ENCODE results near the gene ZNF423.

Gene ZNF423

GRCh38 chr16:49622421-49623402 is 233.2 kb downstream of the ZNF423 start:
- DNase-seq (ENCODE audit: low read depth) = no peak

DNA sequence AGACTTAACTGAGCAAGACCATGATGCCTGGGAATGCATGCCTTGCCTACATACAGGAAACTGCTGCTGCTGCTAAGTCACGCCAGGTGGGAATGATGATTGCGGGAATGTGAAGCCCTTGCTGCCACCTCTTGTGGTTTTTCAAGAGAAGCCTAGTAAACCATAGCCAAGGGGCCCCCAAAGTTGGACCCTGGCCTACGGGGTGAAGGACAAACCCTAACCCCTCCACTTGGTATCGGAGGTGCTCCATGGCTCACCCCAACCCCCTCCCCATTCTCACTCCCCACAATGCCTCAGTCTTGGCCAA is 233.9 kb downstream of the ZNF423 start:
- no peak for DNase-seq (ENCODE audit: low read depth)

DNA sequence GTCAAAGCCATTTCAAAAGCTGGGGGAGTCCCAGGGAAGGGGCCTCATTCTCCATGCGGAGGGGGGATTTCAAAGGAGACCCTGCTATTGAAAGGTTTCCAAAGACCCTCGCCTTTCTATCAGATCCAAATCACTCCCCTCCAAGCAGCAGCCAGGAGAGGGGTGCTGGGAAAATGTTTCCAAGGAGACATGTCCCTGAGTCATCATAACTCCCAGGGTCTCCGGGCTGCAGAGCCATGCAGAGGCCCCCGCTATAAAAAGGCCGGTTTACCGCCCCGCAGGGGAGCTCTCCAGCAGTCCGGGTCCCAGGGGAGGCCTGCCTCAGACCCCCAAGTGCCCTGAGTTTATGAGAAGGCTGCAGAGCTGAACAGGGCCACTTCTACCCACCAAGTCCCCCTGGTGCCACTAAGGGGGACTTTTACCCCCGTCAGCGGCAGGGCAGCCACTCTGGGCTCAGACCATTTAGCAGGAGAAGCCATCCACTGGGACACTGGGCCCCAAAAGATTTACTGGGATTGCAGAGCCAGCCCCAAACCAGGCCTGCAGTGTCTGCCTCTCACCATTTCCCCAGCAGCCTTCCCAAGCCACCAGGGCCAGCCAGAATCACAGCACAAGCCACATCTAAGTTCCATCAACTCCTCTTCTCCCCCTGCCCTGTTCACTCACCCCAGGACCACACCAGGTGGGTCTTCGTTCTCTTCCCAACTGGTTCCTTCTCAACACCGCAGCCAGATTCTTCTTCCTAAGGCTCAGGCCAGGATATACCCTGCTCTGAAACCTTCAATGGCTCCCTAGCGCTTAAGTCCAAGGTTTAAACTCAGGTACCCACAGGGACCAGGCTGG is 234.4 kb downstream of the ZNF423 start:
- DNase-seq (ENCODE audit: low read depth) = no peak

GRCh38 chr16:49620869-49621240 is 235.1 kb downstream of the ZNF423 start:
- no peak for DNase-seq (ENCODE audit: low read depth)

- DNase-seq (ENCODE audit: low read depth) = peak; percentile 61
Measured at GRCh38 chr16:49620158-49620868, 235.6 kb downstream of the ZNF423 start.

GRCh38 chr16:49619811-49620157 is 236.1 kb downstream of the ZNF423 start:
- DNase-seq (ENCODE audit: low read depth) = no peak

DNA sequence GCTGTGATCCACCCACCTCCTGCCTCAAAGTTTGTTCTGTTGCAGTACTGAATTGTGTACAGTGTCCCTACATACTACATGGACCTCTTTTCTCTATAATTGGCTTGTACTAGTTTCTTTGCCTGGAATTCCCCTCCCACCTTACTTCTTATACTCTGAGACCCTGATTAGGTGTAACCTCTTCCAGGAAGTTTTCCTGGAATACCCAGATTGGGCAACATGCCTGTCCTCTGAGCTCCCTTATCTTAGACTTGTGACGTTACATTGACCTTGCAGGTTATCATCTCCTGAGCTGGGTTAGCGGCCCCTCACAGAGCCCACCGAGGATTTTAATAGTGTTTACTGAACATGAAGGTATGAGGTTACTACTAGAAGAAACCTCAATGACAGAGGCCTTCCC is 237.0 kb downstream of the ZNF423 start:
- no peak for DNase-seq (ENCODE audit: low read depth)

GRCh38 chr16:49617710-49618330 is 238.1 kb downstream of the ZNF423 start:
- no peak for DNase-seq (ENCODE audit: low read depth)

- no peak for DNase-seq (ENCODE audit: low read depth)
Measured at GRCh38 chr16:49617016-49617629, 238.8 kb downstream of the ZNF423 start.

DNA sequence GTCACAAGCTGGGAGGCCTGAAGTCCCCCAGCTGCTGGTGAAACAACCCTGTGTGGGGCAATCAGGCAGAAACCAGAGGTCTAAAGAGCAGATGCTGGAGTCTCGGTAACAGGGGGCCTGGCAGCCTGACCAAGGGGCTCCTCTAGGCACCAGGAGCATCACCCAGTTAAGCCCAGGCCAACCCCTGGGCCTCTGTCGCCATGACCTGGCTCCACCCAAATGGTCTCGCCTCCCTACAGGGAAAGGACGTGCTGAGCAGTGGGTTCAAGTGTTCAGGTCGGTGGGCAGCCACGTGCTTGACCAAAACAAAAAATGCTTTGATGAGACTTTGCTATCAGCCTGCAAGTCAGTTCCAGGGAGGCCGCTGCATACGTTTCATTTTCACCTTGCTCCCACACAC is 240.3 kb downstream of the ZNF423 start:
- no peak for DNase-seq (ENCODE audit: low read depth)

DNA sequence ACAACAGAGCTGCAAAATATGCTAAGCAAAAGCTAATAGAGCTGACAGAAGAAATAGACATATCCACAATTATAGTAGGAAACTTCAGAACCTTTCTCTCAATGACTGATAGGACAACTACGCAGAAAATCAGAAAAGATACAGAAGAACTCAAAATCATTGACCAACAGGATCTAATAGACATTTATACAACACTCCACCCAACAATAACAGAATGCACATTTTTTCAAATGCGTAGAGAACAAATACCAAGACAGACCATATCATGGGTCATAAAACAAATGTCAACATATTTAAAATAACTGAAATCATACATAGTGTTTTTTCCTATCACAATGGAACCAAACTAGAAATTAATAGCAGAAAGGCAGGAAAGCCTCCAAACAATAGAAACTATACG is 244.9 kb downstream of the ZNF423 start:
- no peak for DNase-seq (ENCODE audit: low read depth)

- DNase-seq (ENCODE audit: low read depth) = peak; percentile 64
Measured at GRCh38 chr16:49608779-49609178, 247.1 kb downstream of the ZNF423 start.

- no peak for DNase-seq (ENCODE audit: low read depth)
Measured at GRCh38 chr16:49608098-49608497, 247.8 kb downstream of the ZNF423 start.

GRCh38 chr16:49605536-49606254 is 250.2 kb downstream of the ZNF423 start:
- DNase-seq (ENCODE audit: low read depth) = no peak

GRCh38 chr16:49604602-49605001 is 251.3 kb downstream of the ZNF423 start:
- DNase-seq (ENCODE audit: low read depth) = no peak

GRCh38 chr16:49603956-49604355 is 252.0 kb downstream of the ZNF423 start:
- DNase-seq (ENCODE audit: low read depth) = no peak

DNA sequence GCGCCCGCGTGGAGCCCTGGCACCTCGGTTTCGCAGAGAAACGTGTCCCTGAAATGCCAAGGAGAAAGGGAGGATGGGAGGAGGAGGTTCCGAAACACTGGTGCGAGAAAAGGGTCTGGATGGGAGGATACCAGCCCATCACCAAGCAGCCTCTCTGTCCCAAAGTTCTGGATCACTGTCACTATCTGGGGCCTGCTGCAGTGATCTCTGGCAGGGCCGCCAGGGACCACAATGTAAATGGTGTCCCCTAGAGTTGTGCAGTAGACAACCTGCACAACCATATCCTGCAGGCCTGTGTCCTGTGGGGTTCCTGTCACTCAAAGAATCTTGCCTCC is 253.0 kb downstream of the ZNF423 start:
- no peak for DNase-seq (ENCODE audit: low read depth)

DNA sequence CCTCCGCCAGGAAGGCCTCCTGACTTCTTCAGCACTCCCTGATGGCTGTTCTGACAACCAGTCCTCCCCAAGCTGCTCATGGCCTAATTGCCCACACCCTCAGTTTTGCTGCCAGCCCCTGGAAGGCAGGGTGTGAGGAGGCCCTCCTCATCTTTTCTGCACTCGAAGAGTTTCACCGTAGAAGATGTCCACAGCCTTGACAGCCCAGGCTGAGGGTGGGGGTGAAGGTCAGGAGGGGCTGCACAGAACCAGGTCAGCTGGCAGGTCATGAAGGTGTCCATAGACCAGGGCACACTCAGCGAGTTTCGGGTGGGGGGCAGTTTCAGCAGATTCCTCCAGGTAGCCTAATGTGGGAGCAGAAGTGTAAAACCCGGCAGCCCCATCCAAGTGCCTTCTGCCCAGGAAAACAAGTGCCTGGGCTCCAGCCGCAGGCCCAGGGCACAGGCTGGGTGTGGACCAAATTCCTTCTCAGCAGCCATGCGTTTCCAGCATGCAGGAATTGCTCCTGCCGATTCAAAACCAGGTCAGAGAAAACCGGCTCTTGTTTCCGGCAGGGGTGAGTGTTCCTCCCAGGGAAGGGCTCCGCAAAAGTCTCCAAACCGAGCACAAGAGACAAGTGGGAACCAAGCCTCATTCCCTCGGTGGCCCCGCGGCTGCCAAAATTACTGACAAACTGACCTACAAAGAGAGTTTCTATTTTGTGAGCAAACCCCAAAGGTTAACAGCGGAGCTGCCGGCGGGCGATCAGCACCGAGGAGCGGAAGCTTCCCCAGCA is 253.5 kb downstream of the ZNF423 start:
- DNase-seq (ENCODE audit: low read depth) = no peak

GRCh38 chr16:49601576-49601975 is 254.3 kb downstream of the ZNF423 start:
- DNase-seq (ENCODE audit: low read depth) = no peak

- DNase-seq (ENCODE audit: low read depth) = no peak
Measured at GRCh38 chr16:49600976-49601375, 254.9 kb downstream of the ZNF423 start.
